ENCODE measurements around the gene FBXO39.
"Not testable (repeated sequence)": the region's sequence is repeated elsewhere in the genome, so short reads cannot be mapped to it uniquely, and the experiment has no call there.

FBXO39 gene

GRCh38 chr17:6775871-6776405 is at the start of gene FBXO39:
FBXO39 (plus strand) TSS chr17:6776215; CDS start chr17:6779869, 3,654 bp downstream.
- no peak for DNase-seq

- DNase-seq, result no peak
Measured at GRCh38 chr17:6729531-6729930, 46.5 kb upstream of the FBXO39 start.

DNA sequence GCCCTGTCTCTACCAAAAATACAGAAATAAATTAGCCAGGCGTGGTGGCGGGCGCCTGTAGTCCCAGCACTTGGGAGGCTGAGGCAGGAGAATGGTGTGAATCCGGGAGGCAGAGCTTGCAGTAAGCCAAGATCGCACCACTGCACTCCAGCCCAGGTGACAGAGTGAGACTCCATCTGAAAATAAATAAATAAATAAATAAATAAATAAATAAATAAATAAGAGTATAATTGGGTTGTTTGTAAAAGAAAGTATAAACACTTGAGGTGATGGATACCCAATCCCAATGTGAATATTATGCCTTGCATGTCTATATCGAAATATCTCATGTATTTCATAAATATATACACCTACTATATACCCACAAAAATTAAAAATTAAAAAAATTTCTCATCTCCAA is 29.4 kb upstream of the FBXO39 start:
- DNase-seq, result not testable (repeated sequence)

- no peak for DNase-seq
Measured at GRCh38 chr17:6748617-6749016, 27.4 kb upstream of the FBXO39 start.

DNA sequence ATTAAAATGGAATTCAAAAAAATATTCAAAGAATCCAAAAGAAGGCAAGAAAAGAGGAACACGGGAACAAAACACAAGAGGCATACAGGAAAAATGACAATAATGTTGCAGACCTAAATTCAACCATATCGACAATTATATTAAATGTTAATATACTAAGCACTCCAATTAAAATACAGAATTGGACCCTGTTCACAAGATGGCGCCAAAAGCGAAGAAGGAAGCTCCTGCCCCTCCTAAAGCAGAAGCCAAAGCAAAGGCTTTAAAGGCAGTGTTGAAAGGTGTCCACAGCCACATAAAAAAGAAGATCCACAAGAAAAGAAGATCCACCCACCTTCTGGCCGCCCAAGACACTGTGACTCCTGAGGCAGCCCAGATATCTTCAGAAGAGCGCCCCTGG is 26.5 kb upstream of the FBXO39 start:
- DNase-seq, result no peak

DNA sequence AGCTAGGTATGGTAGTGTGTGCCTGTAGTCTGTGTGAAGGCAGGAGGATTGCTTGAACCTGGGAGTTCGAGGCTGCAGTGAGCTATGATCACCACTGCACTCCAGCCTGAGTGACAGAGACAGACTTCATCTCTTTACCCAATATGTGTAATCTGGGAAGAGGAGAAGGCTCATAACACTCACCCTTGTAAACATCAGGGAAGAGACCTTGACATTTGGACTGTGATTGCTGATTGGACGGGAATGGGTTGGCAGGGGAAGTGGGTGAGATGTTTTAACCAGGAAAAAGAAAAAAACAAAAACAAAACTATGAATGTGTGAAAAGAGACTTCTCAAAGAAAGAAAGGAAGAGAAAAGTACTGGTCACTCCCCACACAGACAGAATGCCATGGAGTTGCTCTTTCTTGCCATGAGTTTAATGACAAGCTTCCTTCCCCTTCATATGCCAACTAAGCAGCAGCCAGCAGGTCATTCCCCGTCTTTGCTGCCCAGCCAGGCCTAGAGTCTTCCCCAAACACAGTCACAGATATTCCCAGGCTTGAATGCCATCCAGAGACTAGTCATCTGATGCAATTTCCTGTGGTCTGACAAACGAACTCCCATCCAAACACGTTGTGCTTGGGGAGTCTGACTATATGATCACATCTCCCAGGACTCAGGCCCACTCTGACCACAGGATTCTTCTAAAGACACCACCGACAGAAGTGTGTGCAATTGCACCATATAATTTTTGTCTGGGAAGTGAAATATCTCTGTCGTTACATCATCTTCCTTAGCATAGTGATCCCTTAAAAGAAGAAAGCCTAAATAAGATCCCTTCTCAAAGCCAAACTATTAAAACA is 23.7 kb upstream of the FBXO39 start:
- DNase-seq, result peak; percentile 81

DNA sequence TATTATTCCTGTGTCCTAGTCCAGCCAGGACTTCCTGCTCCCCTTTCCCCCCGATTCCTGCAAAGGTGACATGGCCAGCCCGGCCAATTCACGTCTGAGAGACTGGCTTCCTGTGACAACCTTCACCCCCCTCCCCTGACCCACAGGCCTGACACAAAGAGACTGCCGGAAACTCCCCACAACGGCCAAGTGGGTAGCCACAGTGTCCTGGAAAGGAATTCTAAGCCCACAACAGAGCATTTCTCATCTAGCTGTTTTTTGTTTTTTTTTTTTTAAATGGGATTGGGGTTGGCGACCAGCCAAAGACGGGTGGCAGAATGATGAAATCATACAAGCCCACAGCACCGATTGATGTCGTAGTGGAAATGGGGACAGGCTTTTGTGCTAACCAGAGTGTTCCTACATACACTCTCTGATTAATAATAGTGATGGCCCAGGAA is 23.0 kb upstream of the FBXO39 start:
- DNase-seq, result peak; percentile 83

GRCh38 chr17:6753546-6753945 is 22.5 kb upstream of the FBXO39 start:
- DNase-seq, result no peak

DNA sequence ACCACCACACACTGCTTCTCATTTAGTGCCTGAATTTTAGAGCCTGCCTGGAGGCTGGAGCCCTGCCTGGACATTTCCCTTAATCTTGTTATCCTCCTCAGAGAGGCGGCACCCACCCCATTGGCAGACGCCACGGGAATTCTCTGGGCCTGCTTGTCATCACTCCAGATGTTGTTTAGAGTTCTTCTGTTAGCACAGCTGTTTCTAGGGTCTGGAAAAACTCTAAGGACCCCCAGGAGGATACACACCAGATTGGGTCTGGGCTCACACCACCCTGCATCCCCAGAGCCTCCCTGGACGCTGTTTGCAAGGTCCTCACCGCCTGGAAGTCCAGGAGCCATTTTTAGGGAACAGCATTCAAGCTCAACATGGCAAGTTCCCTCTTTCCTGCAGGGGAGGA is 20.7 kb upstream of the FBXO39 start:
- peak; percentile 42 for DNase-seq

GRCh38 chr17:6755731-6756184 is 20.3 kb upstream of the FBXO39 start, which contains the start of gene XAF1:
XAF1 (plus strand) TSS chr17:6756046; CDS start chr17:6756079, 33 bp downstream.
- peak; percentile 73 for DNase-seq

DNA sequence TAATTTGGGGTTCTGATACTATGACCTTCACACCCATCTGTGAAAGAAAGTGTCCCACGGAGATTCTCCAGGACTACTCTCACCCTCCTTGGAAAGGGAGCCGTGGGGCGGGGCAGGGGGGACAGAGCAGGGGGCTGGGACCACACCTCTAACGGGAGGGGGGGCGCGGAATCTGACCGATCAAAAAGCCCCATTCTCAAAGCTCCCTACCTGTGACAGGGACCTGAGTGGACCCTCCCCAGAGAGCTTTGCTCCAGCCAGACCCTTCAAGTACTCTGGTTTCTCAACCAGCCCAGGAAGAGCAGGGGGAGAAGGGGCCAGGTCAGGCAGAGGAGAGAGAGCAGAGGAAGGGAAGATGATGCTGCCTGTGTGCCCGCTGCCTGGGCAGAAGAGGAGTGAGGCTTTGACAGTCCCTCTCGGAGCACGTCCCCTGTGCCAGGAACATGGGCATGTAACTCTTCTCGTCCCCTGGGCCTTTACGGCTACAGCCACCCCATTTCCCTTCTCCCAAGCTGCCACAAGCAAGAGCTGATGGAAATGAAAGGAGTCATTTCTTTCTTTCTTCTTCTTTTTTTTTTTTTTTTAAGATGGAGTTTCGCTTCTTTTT is 19.5 kb upstream of the FBXO39 start:
- no peak for DNase-seq

- DNase-seq, result no peak
Measured at GRCh38 chr17:6757747-6758146, 18.3 kb upstream of the FBXO39 start.

DNA sequence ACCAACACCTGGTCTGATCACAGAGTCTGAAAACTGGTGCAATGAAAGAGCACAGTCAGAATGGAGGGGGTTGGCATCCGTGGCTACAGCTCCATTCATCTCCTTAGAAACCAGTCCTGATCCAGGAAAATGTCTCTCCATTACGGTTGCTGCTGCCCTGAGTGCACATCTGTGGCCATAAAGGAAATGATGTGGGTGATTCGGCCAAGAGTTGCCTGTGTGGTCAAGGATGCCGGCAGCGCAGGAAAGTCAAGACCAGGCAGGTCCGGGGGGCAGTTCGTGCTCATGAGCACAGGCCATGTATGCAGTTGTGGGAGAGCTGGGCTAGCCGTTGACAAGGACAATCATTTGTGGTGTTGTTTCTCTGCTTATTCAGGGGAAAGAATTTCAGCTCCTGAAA is 14.2 kb upstream of the FBXO39 start:
- DNase-seq, result no peak

GRCh38 chr17:6768447-6768846 is 7.6 kb upstream of the FBXO39 start:
- no peak for DNase-seq

DNA sequence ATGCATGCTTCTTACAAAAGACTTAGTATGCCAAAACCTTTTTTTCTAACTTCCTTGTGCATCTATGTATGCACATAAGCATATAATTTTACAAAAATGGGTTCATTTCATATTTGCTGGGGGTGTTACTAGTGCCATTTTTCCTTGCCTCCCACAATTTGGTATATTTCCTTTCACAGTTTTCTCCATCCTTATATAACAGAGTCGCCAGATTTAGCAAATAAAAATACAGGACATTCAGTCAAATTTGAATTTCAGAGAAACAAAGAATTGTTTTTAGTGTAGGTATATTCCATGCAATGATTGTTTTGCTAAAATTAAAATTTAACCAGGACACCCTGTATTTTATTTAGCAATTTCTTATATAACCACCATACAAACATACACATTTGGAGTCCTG is 4.0 kb upstream of the FBXO39 start:
- no peak for DNase-seq

DNA sequence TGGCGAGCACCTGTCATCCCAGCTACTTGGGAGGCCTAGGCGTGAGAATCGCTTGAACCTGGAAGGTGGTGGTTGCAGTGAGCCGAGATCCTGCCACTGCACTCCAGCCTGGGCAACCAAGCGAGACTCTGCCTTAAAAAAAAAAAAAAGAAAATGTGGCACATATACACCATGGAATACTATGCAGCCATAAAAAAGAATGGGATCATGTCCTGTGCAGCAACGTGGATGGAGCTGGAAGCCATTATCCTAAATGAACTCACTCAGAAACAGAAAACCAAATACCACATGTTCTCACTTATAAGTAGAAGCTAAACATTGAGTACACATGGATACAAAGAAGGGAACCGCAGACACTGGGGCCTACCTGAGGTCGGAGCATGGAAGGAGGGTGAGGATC is 1.1 kb upstream of the FBXO39 start:
- DNase-seq, result not testable (repeated sequence)

DNA sequence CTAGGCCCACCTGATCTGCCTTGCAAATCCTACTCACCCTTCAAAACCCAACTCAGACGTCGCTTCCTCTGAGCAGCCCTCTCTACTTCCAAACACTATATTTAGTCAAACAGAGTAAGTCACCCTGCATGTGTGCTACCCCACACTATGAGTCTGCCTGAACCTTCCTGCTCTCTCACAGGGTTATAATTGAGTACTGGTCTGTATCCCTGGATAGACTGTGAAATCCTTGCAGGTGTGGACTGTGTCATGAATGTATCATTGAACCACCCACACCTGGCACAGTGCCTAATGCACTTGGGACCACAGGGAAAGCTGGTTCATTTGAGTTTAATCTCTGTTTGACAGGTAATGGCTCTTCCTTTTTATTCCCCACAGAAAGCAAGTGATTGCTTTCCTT is 3.4 kb downstream of the FBXO39 start:
- DNase-seq, result no peak

DNA sequence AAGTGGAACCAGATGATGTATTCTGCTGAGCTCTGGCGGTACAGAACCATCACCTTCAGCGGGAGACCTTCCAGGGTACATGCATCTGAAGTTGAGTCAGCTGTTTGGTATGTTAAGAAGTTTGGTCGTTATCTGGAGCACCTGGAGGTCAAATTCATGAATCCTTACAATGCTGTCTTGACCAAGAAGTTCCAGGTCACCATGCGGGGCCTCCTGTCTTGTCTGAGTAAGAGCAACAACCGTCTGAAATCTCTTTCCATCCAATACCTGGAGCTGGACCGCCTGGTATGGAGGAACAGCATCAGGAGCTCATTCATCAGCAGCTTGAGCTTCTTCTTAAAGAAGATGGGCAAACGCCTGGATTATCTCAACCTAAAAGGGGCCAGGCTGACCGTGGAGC is 4.0 kb downstream of the FBXO39 start:
- DNase-seq, result no peak

DNA sequence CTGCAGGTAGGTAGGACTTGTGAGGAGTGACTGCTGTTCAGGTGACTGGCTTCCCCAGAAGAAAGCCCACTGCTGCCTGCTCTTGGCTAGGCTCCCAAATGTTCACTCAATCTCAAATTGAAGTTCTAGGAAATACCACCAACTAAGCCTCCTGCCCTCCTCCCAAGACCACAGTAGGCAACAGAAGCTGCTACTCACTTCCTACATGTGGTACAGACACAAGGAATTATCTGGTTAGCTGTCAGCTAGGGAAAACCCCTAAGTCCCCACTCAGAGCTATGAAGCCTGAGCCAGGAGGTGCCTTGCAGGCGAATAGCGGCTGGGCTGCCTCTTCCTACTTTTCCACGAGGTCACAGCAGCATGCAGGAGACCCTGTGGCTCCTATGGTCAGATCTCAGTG is 4.9 kb downstream of the FBXO39 start:
- no peak for DNase-seq

DNA sequence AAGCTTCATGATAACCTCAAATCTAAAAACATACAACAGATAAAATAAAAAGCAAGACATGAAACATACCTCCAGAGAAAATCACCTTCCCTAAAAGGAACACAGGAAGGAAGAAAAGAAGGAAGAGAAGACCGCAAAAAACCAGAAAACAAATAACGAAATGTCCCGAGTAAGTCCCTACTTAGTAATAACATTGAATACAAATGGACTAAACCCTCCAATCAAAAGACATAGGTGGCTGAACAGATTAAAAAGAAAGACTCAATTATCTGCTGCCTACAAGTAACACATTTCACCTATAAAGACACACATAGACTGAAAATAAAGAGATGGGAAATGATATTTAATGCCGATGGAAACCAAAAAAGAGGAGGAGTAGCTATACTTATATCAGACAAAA is 6.2 kb downstream of the FBXO39 start:
- no peak for DNase-seq

- DNase-seq, result no peak
Measured at GRCh38 chr17:6786618-6787017, 10.6 kb downstream of the FBXO39 start.

DNA sequence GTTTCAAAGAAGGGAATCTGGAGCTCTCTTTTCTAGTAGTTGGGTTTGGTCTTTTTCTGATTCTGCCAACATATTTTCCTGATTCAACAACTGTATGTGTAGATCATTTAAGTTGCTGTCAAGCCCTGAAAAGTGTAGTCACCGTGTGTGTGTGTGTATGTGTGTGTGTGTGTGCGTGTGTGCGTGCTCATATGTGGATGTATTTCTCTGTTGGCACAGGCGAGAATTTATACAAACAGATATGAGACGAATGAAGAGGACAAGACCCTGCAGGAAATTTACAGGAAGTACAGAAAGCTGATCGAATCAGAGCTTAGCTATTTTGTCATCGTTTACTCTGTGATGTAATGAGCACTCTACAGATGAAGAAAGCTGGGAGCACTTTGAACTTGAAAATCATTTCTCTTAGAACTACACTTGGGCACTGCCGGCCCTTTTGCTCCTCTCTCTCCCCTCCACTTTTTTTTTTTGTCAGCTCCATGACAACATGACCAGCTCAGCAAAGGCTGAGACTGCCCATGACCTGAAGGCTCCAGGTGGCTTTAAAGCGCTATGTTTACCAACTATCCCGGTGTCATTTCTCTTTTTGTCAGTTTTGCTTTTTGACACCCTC is 11.2 kb downstream of the FBXO39 start:
- DNase-seq, result no peak

- no peak for DNase-seq
Measured at GRCh38 chr17:6789146-6789545, 13.1 kb downstream of the FBXO39 start.
